ENCODE data around the gene RNF144A.
A peak's percentile ranks its signal among the peaks of the same experiment; 100 is the strongest.

DNA sequence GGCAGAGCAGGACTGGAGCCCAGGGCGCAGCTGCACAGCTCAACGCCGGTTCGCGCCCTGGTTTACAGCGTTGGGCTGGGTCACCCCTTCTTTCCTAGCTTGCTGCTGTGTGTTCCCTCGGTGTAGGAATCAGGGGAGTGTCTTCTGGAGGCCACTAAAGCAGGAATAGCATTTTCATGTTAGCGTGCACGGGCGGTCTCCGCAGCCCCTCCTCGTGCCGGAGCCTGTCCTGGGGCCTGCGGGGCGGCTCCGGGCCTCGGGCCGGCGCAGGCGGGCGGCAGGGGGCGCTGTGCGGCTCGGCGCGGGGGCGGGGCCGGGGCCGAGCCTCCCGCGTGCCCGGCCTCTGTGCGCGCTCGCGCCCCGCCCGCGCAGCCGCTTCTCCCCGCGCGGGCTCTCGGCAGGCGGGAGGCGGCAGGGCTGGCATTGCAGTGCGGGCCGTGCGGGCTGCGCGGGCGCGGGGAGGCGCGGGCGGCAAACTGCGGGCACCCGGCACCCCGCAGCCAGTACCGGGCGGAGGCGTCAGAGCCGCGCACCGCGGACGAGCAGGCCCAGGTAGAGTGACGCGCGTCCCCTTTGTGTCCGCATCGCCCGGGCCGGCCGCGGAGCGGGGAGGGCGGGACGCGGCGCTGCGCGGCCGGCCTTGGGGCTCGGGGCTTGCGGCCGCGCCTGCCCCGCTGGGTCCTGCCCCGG lies at the start of gene RNF144A:
- TF ChIP-seq CTCF (conservative IDR thresholded peaks at IDR 0.05 in 1 of 2, IDR thresholded peaks at IDR 0.05 in 1 of 2; ENCODE audit: extremely low read depth in 1 of 2, insufficient read depth in 1 of 2, low read depth in 1 of 2, low read length in 2 of 2) (peak; percentile 15 to 31), EZH2 (IDR thresholded peaks at IDR 0.05; ENCODE audit: borderline replicate concordance, low read length) (no peak)

Measured in mammary epithelial cell (primary cell).